Activated naive CD4-positive, alpha-beta T cell treated with anti-CD3 and anti-CD28 coated beads, Interleukin-2, amount 50 U/mL, for 16 hours (primary cell): ENCODE results near the gene NLN.
"Not testable (repeated sequence)": the region's sequence is repeated elsewhere in the genome, so short reads cannot be mapped to it uniquely, and the experiment has no call there.

ENCODE experiments used
- DNase-seq: peaks from one replicate; pipeline ENCODE4 v3.0.0-alpha.2; 2020

NLN gene

DNA sequence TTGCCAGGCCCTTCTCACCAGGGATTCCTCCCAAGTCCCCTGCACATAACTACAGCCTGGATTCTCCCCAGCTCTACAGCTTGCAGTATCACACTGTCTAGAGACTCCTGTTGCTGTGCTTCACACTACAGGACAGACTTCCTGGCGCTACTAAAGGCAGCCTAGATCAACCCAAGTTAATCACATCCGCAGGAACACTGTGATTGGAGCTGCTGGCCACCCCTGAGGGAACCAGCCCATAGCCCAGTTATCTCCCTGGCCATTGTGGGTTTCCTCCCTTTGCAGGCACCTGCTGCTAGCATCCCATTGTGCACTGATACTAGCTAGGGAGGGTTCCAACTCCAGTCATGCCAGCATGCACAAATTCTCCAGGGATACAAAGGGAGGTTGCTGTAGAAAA is 53.5 kb downstream of the NLN start:
- no peak for DNase-seq

DNA sequence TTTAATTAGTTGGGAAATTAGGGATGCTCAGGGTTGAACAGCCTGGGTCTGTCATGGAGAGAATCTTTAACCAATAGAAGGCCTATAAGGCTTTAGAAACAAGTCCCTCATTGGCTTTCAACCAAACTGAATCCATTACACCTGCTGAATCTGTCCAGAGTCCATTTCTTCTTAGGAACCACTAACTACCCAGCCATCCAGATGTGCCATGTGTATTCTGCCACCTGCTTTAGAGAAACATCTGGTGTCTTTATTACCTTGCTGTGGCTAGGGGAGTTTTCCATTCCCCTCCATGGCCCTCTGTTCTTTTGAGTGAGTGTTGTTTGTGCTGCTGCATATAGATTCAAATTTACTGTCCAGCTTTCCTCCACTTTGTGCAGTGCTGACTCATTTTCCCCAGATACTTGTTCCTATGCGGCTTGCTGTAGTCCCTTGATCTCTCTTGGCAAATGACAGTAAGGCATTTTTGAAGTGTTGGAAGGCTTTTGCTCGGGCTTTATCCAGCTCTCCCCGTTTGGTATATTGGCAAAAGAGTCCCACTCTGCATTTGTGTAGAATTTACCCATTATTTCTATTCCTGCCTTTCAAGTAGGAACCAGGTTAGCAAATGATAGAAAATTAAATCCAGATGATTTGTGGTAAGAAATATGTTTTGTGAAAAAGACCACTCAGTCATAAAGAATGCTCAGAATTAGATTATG is 54.6 kb downstream of the NLN start:
- DNase-seq: no peak

DNA sequence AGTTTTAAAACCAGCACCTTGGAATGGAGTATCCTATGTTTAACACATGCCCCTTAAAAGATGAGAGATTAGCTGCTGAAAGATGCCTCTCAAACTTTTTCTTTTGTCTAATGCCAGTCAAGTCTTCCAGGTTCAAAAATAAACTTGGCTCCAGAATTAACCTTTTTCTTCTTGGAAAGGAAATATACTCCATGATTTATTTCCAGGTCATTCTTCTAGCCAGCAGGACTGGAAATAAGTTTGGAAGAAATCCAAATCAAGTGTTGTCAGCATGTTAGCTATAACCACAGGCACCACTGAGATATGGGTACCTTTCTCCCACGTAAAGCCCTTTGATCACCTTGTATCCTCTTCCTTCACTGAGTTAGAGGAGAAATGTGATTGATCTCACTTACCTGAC is 56.1 kb downstream of the NLN start:
- no peak for DNase-seq

DNA sequence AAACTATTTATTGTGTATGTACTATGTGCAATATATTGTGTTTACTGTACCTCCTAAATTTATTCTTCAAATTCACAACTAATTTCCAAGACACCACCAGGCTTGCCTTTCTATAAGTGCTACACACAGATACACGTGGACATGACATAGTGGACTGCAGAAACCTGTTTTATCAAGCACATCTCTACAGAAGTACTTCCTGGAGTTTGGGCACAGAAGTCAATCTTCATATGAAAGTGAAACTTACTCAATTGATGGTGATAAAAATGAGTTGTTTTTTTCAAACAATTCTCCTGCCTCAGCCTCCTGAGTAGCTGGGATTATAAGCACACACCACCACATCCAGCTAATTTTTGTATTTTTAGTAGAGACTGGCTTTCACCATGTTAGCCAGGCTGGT is 57.6 kb downstream of the NLN start:
- no peak for DNase-seq

DNA sequence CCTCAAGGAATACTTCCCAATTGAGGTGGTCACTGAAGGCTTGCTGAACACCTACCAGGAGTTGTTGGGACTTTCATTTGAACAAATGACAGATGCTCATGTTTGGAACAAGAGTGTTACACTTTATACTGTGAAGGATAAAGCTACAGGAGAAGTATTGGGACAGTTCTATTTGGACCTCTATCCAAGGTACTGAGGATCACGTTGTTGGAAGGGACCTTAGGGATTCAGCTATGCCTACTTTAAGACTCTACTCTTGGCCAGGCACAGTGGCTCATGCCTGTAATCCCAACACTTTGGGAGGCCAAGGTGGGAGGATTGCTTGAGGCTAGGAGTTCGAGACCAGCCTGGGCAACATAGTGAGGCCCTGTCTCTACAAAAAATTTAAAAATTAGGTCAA is 66.3 kb downstream of the NLN start:
- not testable (repeated sequence) for DNase-seq

DNA sequence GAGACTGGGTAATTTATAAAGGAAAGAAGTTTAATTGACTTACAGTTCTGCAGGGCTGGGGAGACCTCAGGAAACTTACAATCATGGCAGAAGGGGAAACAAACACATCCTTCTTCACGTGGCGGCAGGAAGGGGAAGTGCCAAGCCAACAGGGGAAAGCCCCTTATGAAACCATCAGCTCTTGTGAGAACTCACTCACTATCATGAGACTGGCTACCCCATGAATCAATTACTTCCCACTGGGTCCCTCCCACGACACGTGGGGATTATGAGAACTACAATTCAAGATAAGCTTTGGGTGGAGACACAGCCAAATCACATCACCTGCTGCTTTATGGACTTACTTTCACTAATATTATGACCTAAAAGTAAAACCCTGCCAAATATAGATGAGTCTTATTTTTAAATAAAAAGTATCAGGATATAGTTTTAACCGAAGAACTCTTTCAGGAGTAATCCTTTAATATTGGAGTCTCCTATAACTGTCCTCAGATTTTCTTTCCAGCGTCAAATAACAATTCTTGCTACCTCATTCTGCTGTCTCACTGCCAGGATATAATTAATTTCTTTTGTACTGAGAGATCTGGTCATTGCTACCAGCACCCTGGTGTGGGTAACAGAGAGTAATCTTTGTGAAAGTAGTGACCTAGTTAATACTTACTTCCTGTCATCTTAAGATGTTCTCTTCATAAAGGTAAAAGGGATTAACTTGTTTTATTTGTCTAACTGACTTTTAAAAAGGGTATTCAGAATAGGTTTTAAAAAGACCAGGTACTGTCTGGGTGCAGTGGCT is 68.6 kb downstream of the NLN start:
- DNase-seq: peak; percentile 30

DNA sequence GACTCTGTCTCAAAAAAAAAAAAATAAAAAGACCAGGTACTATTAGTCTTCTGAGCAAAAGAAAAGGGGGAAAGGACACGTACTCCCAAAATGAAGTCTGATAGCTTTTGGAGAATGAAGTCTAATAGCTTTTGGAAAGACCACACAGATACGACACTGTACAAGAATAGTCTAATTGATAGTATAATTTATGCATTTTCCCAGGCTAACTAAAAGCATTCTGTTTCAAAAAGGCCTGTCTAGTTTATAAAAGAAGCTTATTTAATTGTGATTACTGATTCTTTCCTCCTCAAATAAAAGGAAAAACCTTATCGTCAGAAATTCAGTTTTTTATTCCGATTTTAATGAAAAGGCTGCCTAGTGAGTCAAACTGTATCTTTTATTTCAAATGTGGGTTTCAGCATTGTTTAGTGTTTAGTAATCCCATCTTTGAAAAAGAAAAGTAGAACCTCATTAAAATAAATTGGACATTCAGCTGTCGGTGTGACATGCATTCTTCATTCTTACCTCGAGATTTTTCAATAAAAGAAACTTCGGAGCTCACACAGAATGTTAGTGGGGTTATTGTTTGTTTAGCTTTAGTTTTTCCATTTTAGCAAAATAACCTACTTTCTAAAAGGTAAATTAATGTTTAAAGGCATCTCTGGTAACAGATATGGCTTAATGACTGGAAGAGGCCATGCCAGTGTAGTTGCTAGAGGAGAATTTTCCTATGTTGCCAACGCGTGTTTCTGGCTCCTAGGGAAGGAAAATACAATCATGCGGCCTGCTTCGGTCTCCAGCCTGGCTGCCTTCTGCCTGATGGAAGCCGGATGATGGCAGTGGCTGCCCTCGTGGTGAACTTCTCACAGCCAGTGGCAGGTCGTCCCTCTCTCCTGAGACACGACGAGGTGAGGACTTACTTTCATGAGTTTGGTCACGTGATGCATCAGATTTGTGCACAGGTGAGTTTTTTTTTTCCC is 70.0 kb downstream of the NLN start:
- DNase-seq: no peak

DNA sequence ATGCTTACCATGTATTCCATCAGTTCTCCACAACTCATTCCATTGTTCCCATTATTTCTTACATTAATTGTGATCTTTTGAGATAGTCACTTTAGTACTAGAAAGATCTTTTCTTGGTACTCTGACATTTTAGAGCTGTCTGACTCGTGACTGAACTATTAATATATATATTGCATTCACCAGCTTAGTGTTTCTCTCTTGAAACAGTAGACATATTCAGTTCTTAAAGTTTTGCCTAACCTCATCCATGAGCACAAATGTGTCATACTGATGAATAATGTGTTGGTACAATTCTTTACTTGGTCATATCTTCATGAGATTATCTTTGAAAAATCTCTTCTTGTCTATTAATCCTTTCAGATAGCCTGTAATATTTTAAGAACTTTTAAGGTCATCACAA is 74.3 kb downstream of the NLN start:
- DNase-seq: no peak

DNA sequence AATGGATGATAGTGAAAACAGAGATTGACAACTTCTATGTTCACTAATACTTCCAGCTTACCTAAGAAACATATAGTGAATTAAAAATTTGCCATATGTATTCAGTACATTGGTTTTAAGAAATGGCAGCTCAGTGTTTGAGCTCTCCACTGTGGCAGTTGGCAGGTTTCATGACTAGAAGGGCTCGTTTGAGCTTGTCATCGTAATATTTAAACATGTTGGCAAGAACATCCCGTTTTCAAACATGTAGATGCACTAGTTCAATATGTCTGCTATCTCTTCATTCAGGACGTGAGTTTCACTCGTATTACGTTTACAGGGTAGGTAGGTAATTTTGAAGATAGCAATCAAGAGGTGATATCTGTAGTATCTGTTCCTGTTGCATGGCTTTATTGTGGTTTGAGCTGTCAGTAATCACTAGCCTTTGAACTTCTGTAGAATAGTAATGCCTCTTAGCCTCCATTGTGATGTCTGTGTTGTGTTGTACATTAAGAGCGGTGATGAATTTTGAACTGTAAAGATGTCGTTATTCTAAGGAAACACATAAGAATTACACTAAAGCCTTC is 74.8 kb downstream of the NLN start:
- no peak for DNase-seq

DNA sequence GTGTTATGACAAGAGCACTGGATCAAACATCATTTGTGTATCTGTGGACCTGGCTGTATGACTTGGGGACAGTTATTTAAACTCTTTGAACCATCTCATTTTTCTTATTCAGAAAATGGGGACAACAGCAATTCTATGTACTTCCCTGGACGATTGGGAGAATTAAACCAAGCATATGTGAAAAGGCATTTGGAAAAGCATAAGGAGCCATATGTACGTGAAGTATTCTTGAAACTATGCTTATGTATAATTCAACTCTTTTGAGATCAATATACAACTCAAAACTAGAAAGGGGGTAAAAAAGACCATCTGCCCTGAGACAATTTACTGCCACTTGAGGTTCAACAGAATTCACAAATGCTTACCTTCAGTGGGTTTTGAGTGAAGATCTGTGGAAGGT is 75.5 kb downstream of the NLN start:
- no peak for DNase-seq

DNA sequence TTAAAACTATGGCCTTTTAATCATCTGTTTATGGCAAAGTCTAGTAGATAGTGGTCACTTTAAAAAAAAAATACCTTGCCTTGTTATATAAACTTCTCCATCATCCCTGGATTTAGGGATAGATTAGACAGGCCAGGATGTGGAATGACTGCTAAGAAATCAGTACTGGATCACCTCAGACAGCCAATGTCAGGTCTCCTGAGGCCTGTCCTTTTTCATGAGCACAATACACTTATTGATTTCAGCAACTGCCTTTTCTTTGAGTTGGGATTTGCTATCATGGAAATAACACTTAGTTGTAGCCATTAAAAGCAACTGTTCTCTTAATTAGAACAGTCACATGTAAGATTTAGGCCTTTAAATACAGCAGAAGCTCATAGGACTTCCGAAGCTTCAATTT is 77.9 kb downstream of the NLN start:
- no peak for DNase-seq

DNA sequence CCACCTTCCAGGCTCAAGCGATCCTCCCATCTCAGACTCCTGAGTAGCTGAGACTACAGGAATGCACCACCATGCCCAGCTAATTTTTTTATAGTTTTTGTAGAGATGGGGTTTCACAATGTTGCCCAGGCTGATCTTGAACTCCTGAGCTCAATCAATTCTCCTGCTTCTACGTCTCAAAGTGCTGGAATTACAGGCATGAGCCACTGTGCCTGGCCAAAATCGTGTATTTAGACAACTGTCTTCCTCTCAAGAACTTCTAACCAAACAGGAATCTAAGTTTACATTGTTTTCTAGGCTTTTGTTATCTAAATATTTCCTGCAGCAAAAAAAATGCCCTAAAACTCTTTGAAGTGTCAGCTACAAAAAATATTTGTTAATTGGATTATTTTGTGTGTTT is 78.8 kb downstream of the NLN start:
- DNase-seq: no peak

DNA sequence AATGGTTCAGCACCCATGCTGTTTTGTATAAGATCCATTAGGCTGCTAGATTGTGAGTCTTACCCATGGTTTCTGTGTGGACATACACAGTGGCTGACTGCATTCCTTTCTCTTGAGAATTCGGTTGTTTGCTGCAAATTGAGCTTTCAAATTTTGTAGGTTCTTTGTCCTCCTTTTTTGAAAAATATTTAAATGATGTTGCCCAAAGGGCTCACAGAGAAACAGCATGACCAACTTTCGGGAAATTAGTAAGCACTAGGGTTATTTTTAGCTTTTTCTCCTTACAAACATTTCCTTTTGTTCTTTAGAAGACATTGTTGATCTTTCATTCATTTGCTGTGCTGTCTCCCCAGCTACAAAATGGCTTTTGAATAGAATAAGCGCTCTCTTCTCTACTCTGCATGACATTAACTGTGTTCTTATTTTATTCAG is 79.4 kb downstream of the NLN start:
- DNase-seq: no peak

DNA sequence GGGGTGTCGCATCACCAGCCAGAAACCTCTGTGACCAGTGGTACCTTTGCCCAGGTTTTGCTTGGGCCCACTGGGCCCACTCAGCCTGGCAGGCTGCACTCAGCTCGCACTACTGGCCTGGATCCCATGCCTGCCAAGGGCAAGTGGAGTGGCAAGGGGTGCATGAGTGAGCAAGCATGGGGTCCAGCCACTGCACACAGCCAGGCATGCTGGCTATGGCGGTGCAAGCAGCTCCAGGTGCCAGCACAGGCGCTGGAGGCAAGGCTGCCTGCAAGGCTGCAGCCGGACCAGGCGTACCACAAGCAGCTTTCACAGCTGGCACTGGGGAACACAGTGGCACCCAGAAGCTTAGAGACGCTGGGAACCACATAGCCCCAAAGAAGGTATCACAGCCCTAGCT is 80.1 kb downstream of the NLN start:
- no peak for DNase-seq

DNA sequence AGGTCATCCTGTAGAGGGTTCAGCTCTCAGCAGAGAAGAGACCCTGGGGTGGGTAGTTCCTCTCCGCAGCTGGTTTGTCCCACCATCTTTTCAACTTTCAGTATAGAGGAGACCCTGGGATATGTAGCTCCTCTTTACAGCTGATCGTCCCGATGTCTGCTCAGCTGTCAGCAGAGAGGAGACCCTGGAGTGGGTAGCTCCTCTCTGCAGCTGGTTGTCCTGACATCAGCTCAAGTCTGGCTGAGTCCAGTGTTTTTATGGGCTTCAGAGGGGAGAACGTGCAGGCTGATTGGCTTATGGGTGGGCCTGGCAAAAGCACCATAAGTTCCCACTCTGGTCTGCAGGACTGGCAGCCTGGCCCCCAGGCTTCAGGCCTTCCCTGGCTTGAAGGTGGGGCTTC is 80.8 kb downstream of the NLN start:
- DNase-seq: no peak

DNA sequence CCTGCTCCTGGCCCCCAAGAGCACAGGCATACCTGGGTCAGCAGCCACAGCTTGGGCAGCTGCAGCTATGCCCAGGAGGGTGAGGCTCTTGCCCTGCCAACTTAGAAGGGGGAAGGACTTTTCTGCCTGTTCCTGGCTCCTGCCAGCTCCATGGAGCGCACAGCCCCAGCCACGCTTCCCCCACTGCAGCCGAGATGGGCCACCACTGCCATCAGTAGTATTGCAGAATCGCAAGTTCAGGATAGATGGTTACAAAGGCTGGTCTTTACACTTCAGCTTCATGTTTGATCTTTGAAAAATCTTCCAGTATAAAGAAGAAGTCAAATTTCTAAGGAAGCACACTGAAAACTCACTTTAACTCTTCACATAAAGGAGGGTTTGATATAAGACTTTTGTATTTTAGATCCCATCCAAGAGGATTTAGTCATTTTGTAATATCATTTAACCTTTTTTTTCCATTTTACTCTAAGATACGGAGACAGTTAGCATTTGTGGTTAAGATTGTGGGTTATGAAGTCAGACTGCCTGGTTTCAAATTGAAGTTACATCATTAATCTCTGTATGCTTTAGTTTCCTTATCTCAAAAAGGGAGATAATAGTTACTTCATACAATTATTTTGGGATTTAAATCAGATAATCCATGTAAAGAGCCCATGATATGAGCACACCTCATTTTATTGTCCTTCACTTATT is 81.8 kb downstream of the NLN start:
- DNase-seq: peak; percentile 14

DNA sequence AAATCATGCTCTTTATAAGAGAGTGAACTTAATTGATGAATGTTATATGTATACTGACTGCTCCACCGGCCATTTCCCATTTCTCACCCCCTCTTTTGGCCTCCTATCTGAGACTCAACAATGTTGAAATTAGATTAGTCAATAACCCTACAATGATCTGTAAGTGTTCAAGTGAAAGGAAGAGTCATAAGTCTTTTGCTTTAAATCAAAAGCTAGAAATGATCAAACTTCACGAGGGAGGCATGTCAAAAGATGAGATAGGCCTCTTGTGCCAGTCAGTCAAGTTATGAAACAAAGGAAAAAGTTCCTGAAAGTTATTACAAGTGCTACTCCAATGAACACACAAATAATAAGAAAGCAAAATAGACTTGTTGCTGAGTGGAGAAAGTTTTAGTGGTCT is 83.1 kb downstream of the NLN start:
- DNase-seq: no peak

DNA sequence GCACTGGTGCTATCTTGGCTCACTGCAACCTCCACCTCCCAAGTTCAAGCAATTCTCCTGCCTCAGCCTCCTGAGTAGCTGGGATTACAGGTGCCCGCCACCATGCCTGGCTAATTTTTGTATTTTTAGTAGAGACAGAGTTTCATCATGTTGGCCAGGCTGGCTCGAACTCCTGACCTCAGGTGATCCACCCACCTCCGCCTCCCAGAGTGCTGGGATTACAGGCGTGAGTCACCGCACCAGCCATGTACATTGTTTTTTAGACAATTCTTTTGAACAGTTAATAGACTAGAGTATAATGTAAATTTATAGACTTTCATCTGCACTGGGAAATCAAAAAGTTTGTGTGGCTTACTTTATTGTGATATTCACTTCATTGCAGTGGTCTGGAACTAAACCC is 85.5 kb downstream of the NLN start:
- not testable (repeated sequence) for DNase-seq

DNA sequence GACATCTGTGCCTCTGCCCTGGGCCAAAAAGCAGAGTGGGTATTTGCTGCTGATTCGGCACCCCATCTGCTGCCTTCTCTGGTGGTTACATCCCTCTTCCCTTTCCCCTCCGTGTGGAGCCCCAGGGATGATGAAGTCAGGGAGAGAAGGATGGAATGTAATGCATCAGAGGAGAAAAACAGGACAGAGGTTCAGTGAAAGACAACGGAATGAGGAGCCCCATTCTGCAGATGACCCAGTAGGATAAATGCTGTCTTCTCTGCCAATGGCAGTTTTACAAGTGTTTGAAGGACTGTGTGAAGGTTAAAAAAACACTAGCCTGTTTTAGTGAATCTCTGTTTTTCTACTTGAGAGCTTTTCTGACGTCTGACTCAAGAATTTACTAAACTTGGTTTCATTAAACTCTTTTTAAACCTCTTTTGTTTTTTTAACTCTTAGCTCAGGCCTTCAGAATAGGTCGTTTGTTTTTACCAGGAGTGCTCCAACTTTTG is 86.3 kb downstream of the NLN start:
- DNase-seq: no peak

DNA sequence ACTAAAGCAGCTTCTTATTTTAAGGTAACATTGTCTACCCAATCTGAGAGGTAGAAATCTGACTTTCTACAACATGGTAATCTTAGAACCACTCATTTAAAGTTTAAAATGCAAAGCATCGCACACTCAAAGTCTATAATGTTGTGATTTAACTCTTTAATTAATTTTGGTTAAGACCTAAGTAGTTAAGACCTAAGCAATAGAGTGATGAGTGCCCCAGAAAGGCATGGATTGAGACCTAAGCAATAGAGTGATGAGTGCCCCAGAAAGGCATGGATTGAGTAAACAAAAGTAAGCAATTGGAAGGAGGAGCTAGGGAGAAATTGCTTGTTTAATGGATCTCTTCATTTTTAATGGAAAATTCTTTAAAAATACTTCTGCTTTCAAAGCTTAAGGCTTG is 86.8 kb downstream of the NLN start:
- DNase-seq: no peak

DNA sequence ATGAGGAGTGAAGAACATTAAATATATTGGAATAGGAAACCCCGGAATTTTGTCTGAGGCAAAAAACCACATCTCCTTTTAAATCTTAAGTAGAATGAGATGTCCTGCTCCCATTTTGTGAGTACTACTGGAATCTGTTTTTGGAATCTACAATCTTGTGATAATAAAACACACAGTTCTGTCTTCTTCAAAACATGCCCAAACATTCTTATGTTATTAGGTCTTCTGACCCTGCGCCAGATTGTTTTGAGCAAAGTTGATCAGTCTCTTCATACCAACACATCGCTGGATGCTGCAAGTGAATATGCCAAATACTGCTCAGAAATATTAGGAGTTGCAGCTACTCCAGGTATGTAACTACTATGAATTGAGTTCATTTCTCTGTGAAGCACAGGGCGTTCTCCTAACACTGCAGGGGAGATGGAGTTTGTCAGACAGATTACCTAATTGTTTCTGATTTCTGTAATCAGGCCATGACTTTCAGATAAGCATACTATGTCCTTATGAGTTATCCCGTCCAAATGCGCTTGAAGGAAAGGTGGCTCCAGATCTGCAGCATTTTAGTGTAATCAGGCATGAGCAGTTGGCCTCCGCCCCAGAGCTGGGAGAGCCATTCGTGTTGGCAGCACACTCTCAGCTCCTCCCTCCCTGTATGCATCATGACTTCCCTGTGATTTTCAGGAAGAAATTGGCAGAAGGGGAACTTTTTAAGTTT is 88.0 kb downstream of the NLN start:
- DNase-seq: no peak

DNA sequence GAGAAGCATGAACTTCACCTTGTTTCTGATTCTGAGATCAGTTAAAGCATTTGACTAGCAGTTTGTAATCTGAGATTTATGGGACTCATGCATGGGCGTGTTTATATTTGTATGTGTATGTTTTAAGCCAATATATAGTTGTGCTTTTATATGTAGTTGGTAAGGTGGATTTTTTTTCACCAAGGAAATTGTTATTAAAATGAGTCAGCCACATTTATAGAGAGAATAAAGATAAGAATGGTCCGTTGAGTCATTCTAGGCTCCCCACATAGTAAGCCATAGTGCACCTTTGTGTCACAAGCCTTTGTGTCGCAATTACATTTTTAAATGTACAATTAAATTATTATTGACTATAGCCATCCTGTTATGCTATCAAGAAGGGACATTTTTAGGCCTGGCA is 89.0 kb downstream of the NLN start:
- DNase-seq: no peak
